HL-60 (cell line): ENCODE results near the gene NEDD4.

Source experiments
- CTCF ChIP-seq: IDR thresholded peaks from one replicate; pipeline ENCODE4 v1.5.1; 2011; ENCODE audit warnings: low read length, control low read depth, inconsistent platforms; ENCODE audit not compliant: insufficient read depth
- GABPA ChIP-seq: IDR thresholded peaks from 2 replicates; pipeline ENCODE4 v1.6.1; 2012; ENCODE audit warnings: low read depth
- POLR2AphosphoS5 ChIP-seq: IDR thresholded peaks from 2 replicates; pipeline ENCODE4 v1.6.1; 2012; ENCODE audit warnings: low read depth
- REST ChIP-seq: IDR thresholded peaks from 2 replicates; pipeline ENCODE4 v1.6.1; 2012; ENCODE audit warnings: low read depth; ENCODE audit not compliant: insufficient replicate concordance
- SPI1 ChIP-seq: IDR thresholded peaks from 2 replicates; pipeline ENCODE4 v1.6.1; 2012; ENCODE audit warnings: low read depth, mild to moderate bottlenecking, borderline replicate concordance

- TF ChIP-seq CTCF: no peak
- no peak for TF ChIP-seq POLR2AphosphoS5
- no peak for TF ChIP-seq REST
- TF ChIP-seq SPI1: no peak
- TF ChIP-seq GABPA: no peak
Observed at GRCh38 chr15:55884223-55884622, 109.2 kb downstream of the NEDD4 start.
